Astrocyte (in vitro differentiated cells and primary cell): Measurements from ENCODE around the gene VWA8. TPM values are rescaled to one million over a fixed set of nuclear protein-coding genes. Genes with fewer than 3 reads are reported as not detected.
"Not testable (repeated sequence)": the region's sequence is repeated elsewhere in the genome, so short reads cannot be mapped to it uniquely, and the experiment has no call there.

ENCODE experiments used
- DNase-seq: peaks from one replicate; pipeline ENCODE4 v3.0.0-alpha.2; 2010; ENCODE audit warnings: low read depth
- FAIRE-seq: peaks from 2 replicates; lab custom pipeline; 2011; peaks lifted over from hg19 to GRCh38; lab: Jason Lieb, UNC
- H2AFZ ChIP-seq: 2 replicates; pipeline ENCODE4 v1.6.0; 2012; ENCODE audit warnings: low read depth, low read length, inconsistent platforms
- H3K27ac ChIP-seq: 2 replicates; pipeline ENCODE4 v1.5.1; 2011; ENCODE audit warnings: low read depth, low read length, inconsistent platforms
- H3K27me3 ChIP-seq: 2 replicates; pipeline ENCODE4 v1.6.0; 2011; ENCODE audit warnings: low read length, inconsistent platforms; ENCODE audit not compliant: insufficient read depth
- H3K36me3 ChIP-seq: 2 replicates; pipeline ENCODE4 v1.5.1; 2011; ENCODE audit warnings: low read length, inconsistent platforms; ENCODE audit not compliant: insufficient read depth
- H3K4me1 ChIP-seq: 2 replicates; pipeline ENCODE4 v1.5.1; 2011; ENCODE audit warnings: low read length, inconsistent platforms; ENCODE audit not compliant: insufficient read depth
- H3K4me2 ChIP-seq: 2 replicates; pipeline ENCODE4 v1.6.0; 2012; ENCODE audit warnings: low read length, inconsistent platforms
- H3K4me3 ChIP-seq: 2 replicates; pipeline ENCODE4 v1.5.1; 2011; ENCODE audit warnings: low read depth, mild to moderate bottlenecking, low read length, inconsistent platforms; ENCODE audit not compliant: insufficient read depth
- H3K79me2 ChIP-seq: 2 replicates; pipeline ENCODE4 v1.6.0; 2012; ENCODE audit warnings: mild to moderate bottlenecking, low read length, inconsistent platforms; ENCODE audit not compliant: insufficient read depth
- H3K9ac ChIP-seq: 2 replicates; pipeline ENCODE4 v1.6.0; 2012; ENCODE audit warnings: mild to moderate bottlenecking, low read length, inconsistent platforms
- H3K9me3 ChIP-seq: 2 replicates; pipeline ENCODE4 v1.5.1; 2012; ENCODE audit warnings: low read depth, mild to moderate bottlenecking, low read length, inconsistent platforms; ENCODE audit not compliant: insufficient read depth
- H4K20me1 ChIP-seq: 2 replicates; pipeline ENCODE4 v1.6.0; 2012; ENCODE audit warnings: low read length, inconsistent platforms; ENCODE audit not compliant: insufficient read depth
- H3K27ac Mint-ChIP-seq: one replicate; pipeline ENCODE4 v1.8.0; 2021; ENCODE audit warnings: mild to moderate bottlenecking, mixed read lengths; ENCODE audit not compliant: unreplicated experiment
- H3K27me3 Mint-ChIP-seq: one replicate; pipeline ENCODE4 v1.8.0; 2021; ENCODE audit warnings: low read depth, mixed read lengths; ENCODE audit not compliant: unreplicated experiment
- H3K36me3 Mint-ChIP-seq: one replicate; pipeline ENCODE4 v1.8.0; 2021; ENCODE audit warnings: low read depth, mixed read lengths; ENCODE audit not compliant: unreplicated experiment
- H3K4me1 Mint-ChIP-seq: one replicate; pipeline ENCODE4 v1.8.0; 2021; ENCODE audit warnings: low read depth, mixed read lengths; ENCODE audit not compliant: unreplicated experiment
- H3K4me3 Mint-ChIP-seq: one replicate; pipeline ENCODE4 v1.8.0; 2021; ENCODE audit warnings: mild to moderate bottlenecking, moderate library complexity, mixed read lengths; ENCODE audit not compliant: unreplicated experiment
- H3K9me3 Mint-ChIP-seq: one replicate; pipeline ENCODE4 v1.8.0; 2021; ENCODE audit warnings: mild to moderate bottlenecking, mixed read lengths; ENCODE audit not compliant: unreplicated experiment
- EZH2 ChIP-seq: IDR thresholded peaks from 2 replicates; pipeline ENCODE4 v1.6.1; 2012; ENCODE audit warnings: mild to moderate bottlenecking, low read length, inconsistent platforms; ENCODE audit not compliant: insufficient read depth
- total RNA-seq: library from RNA; stranded (reverse); gene quantifications from 2 replicates; pipeline ENCODE4 v1.2.1, GENCODE V29; 2021
- TF ChIP-seq, protein P1 (sequence below): IDR thresholded peaks from 2 replicates; pipeline ENCODE4 v1.5.1; 2011; ENCODE audit warnings: low read depth, mild to moderate bottlenecking, inconsistent platforms, low read length, moderate library complexity; ENCODE audit not compliant: insufficient read depth

VWA8 gene
- total RNA-seq, 1 donor from 2014 or later = 15.6 TPM

DNA sequence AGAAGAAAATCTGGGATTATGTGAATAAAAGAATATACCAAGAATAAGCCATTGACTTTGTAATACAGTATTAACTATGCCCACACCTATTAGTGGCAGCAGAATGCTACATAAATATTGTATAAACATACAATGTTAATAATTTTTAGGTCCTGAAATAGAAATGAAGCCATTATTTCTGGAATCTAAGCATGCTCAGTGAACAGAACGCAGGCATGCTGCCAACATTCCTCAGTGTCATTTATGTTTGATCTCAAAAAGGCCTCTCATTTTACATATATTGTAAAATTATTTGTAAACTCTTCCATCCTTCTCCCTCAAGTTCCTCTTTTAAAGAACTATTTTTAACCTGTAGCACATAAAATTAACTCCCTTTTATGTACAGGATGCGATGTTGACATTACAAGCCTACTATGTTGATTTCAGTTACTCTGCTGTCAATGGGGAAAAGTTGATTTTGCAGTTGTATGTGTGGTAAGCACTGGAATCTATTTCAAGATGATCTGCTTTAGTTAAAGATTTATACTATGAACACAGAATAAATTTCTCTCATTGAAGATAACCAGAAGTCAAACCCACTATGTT, 118.8 kb downstream of the VWA8 start:
- no peaks in the 10 kb centered on the region for H3K4me1 Mint-ChIP-seq
- DNase-seq = no peak

DNA sequence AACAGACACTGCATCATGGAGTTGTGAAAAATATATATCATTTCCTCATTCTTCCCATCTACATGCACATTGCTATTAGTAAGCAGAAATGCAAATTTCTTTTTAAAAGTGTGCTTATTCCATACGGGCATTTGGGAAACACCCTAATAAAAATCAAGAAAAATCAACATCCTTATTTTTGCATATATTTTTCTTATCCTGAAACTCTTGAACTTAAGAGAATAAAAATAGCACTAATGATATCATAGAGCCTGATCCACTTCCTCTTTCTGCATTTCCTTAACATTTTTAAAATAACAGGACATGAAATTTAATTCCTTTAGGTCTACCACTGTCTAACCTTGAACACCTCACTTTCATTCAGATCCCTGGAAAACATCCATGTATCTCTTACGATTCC, 123.3 kb downstream of the VWA8 start:
- TF ChIP-seq, protein P1, sequence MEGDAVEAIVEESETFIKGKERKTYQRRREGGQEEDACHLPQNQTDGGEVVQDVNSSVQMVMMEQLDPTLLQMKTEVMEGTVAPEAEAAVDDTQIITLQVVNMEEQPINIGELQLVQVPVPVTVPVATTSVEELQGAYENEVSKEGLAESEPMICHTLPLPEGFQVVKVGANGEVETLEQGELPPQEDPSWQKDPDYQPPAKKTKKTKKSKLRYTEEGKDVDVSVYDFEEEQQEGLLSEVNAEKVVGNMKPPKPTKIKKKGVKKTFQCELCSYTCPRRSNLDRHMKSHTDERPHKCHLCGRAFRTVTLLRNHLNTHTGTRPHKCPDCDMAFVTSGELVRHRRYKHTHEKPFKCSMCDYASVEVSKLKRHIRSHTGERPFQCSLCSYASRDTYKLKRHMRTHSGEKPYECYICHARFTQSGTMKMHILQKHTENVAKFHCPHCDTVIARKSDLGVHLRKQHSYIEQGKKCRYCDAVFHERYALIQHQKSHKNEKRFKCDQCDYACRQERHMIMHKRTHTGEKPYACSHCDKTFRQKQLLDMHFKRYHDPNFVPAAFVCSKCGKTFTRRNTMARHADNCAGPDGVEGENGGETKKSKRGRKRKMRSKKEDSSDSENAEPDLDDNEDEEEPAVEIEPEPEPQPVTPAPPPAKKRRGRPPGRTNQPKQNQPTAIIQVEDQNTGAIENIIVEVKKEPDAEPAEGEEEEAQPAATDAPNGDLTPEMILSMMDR = no peak
- no peak for TF ChIP-seq EZH2
- peak overlapping the region; percentile 52 for H3K4me2 ChIP-seq
- no peak overlapping the region for H3K4me3 Mint-ChIP-seq
- no peak overlapping the region for H2AFZ ChIP-seq
- peaks cover 3% of the 10 kb centered on the region for H3K36me3 ChIP-seq
- no peaks in the 10 kb centered on the region for H3K27me3 ChIP-seq
- H3K27ac ChIP-seq = no peak overlapping the region
- no peaks in the 10 kb centered on the region for H3K79me2 ChIP-seq
- peak; percentile 27 for DNase-seq
- H4K20me1 ChIP-seq = no peaks in the 10 kb centered on the region
- no peak overlapping the region for H3K9ac ChIP-seq
- no peak overlapping the region for H3K27ac Mint-ChIP-seq
- H3K4me1 ChIP-seq = peaks cover 5% of the 10 kb centered on the region
- no peaks in the 10 kb centered on the region for H3K27me3 Mint-ChIP-seq
- no peaks in the 10 kb centered on the region for H3K9me3 Mint-ChIP-seq
- H3K4me3 ChIP-seq = no peak overlapping the region
- no peaks in the 10 kb centered on the region for H3K9me3 ChIP-seq
- peak; percentile 5 for FAIRE-seq
- H3K4me1 Mint-ChIP-seq = no peaks in the 10 kb centered on the region
- H3K36me3 Mint-ChIP-seq = peaks cover 21% of the 10 kb centered on the region

More for the DNA sequence above, 118.8 kb downstream of the VWA8 start:
- H3K36me3 ChIP-seq = no peaks in the 10 kb centered on the region
- H3K4me3 ChIP-seq = no peak overlapping the region
- no peaks in the 10 kb centered on the region for H3K27me3 Mint-ChIP-seq
- no peaks in the 10 kb centered on the region for H3K79me2 ChIP-seq
- no peak overlapping the region for H3K27ac Mint-ChIP-seq
- H4K20me1 ChIP-seq = no peaks in the 10 kb centered on the region
- no peak overlapping the region for H3K4me2 ChIP-seq
- H3K27ac ChIP-seq = no peak overlapping the region
- no peak for FAIRE-seq
- no peak overlapping the region for H3K4me3 Mint-ChIP-seq
- no peaks in the 10 kb centered on the region for H3K4me1 ChIP-seq
- no peaks in the 10 kb centered on the region for H3K9me3 ChIP-seq
- H3K9ac ChIP-seq = no peak overlapping the region
- peaks cover 3% of the 10 kb centered on the region for H3K9me3 Mint-ChIP-seq
- TF ChIP-seq, protein P1 = no peak
- no peak for TF ChIP-seq EZH2
- H3K27me3 ChIP-seq = no peaks in the 10 kb centered on the region
- no peak overlapping the region for H2AFZ ChIP-seq
- H3K36me3 Mint-ChIP-seq = peaks cover 12% of the 10 kb centered on the region

DNA sequence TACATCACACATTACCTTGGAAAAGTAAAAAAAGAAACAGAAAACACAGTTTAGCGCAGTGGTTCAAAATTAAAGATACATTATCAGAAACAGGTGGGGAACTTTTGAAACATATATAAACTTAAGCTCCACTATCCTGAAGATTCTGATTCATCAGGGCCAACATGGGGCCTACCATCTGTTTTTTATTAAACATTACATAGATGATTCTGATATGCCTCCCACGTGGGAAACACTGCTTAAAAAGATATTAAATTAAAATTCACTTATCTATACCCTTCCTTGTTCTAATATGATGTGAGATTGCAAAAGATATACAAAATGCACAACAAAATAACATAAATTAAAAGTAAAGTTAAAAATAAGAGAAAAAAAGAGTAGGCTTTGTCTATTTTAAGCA, 125.0 kb downstream of the VWA8 start:
- Histone ChIP-seq H3K4me2 (no peak overlapping the region), H3K9ac (no peak overlapping the region), H2AFZ (no peak overlapping the region), H3K79me2 (no peaks in the 10 kb centered on the region), H3K27me3 (no peaks in the 10 kb centered on the region), H3K4me3 (no peak overlapping the region), H3K27ac (peak overlapping the region; percentile 6), H3K9me3 (no peaks in the 10 kb centered on the region), H4K20me1 (no peaks in the 10 kb centered on the region), H3K36me3 (peaks cover 3% of the 10 kb centered on the region), H3K4me1 (peaks cover 5% of the 10 kb centered on the region)
- Mint-ChIP-seq H3K27ac (no peak overlapping the region), H3K9me3 (no peaks in the 10 kb centered on the region), H3K4me1 (no peaks in the 10 kb centered on the region), H3K27me3 (no peaks in the 10 kb centered on the region), H3K4me3 (no peak overlapping the region), H3K36me3 (peaks cover 21% of the 10 kb centered on the region)
- FAIRE-seq = no peak
- DNase-seq = peak; percentile 54
- no peak for TF ChIP-seq EZH2
- TF ChIP-seq, protein P1 = no peak

DNA sequence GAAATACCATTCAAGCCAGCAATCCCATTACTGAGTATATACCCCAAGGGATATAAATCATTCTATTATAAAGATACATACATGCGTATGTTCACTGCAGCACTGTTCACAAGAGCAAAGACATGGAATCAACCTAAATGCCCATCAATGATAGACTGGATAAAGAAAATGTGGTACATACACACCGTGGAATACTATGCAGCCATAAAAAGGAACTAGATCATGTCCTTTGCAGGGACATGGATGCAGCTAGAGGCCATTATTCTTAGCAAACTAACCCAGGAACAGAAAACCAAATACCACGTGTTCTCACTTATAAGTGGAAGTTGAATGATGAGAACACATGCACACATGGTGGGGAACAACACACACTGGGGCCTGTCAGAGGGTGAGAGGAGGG, 126.2 kb downstream of the VWA8 start:
- not testable (repeated sequence) for H4K20me1 ChIP-seq, H3K79me2 ChIP-seq, H3K27me3 ChIP-seq, H3K9me3 Mint-ChIP-seq, H3K4me3 Mint-ChIP-seq, H3K4me1 ChIP-seq, DNase-seq, H3K9ac ChIP-seq, H3K27ac ChIP-seq, FAIRE-seq, H3K9me3 ChIP-seq, H3K27ac Mint-ChIP-seq, H3K4me2 ChIP-seq, H3K27me3 Mint-ChIP-seq, H3K36me3 ChIP-seq, H2AFZ ChIP-seq, H3K4me1 Mint-ChIP-seq, H3K4me3 ChIP-seq
- peaks cover 18% of the 10 kb centered on the region for H3K36me3 Mint-ChIP-seq
